GM21529 (cell line): ENCODE results near the gene IQCK.

Source experiments
- ATAC-seq: cut with Tn5 transposase; IDR thresholded peaks from one replicate; pipeline ENCODE4 v1.9.1; 2021; ENCODE audit not compliant: unreplicated experiment

IQCK gene

GRCh38 chr16:19879241-19879792, 161.2 kb downstream of the IQCK start:
- ATAC-seq: no peak

DNA sequence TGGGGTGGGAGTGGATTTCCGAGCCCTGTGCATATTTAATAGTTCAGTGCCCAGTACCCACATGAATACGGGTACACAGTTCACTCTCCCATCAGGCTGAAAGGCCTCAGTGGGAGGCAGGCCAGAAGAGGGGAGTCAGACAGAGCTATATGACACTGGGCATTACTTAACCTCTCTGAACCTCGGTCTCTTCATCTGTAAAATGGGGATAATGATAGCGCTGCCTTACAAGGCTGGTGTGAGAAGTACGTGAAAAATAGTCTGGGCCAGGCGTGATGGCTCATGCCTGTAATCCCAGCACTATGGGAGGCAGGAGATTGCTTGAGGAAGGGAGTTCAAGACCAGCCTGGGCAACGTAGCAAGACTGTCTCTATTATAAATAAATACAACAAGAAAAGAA, 163.0 kb downstream of the IQCK start:
- ATAC-seq: no peak

GRCh38 chr16:19881783-19882182, 163.7 kb downstream of the IQCK start:
- ATAC-seq: no peak

- ATAC-seq: no peak
Observed at GRCh38 chr16:19882186-19882585, 164.1 kb downstream of the IQCK start.

- no peak for ATAC-seq
Observed at GRCh38 chr16:19882646-19883045, 164.6 kb downstream of the IQCK start.

DNA sequence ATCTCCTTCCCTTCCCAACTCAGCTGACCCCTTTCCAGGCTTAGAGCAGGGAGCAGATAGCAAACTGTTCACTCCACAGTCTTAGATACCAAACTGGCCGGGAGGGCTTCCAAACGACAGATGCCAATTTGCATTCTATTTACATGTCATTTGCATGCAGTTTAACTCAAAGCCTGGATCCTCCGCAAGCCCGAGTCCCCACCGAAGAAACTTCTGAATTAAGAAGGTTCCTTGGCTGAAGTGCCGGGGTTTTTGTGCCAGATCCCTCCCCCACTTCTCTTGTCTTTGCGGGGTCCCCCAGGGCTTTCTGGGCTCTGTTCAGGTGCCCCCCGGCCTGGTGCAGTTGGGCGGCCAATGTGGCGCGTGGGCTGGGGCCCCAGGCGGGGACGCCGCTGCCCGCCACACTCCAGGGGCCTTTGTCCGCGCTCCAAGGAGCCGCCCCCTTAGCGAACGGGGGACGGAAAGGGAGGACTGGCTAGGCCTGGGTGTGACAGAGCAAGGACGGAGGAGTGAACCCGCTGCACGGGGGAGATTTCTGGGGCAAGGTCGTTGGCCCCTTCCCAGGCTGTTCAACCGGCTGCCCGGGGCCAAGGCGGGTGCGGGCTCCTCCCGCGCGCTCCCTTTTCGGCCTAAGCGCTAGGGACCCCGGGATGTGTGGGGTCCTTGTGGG, 165.4 kb downstream of the IQCK start:
- no peak for ATAC-seq

DNA sequence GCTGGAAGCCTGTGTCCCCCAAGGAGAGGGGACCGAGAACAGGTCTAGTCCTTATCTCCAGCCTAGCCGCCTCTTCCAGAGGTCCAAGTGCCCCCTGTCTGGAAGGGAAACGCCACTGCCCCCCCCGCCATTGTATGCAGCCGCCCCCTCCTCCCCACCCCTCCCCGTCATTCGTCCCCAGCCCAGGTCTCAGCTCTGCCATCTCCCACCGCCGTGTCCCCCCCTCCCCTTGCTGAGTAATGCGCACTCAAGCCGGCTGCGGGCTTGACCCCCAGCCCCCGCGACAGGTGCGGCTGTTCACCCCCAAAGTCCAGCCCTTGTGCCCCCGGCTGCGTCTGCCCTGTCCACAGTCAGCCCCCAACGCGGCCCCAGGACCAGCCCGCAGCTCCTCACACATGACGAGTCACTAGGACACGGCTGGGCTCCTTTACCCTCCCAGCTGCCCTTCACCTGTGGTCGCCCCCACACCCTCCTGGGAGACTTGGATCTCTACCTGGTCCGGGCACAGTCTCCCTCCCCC, 166.0 kb downstream of the IQCK start:
- ATAC-seq: no peak

DNA sequence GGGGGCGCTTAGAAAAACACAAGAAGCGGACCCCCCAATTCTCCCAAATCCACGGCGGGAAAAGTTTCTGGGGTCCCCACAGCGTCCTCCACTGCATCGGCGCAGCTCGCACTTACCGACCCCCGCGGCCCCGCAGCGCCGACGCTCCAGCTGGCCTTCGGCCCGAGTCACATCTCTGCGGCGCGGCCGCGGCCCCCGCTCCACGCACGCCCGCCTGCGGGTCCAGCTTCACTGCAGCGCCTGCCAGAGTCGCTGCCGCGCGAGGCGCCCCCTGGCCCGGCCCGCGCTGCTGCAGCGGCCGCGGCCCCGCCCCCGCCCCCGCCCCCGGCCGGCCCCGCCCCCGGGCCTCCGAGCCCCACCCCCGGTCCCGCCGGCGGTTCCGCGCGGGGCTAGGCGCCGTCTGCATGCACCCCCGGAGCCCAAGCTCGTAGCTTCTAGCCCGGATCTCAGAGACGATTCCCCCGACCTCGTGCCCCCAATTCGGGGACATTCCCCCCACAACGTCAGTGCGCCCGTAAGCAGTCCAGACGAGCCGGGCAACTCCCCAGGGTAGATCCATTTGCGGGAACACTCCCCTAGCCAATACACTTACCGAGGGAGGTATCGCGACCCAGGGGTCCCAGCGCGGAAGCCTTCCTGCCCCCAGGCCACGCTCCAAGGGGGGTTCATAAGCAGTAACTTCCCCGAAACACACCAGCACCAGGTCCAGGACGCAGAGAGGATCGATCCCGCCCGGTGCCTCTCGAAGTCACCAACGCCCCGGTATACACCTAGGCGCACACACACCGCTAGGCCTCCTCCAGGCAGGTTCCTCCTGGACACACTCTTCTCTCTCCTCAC, 166.8 kb downstream of the IQCK start, which contains the start of gene GPRC5B:
GPRC5B (minus strand) TSS at position 238 of the 840 bp plus-strand sequence. CDS start 12,003 bp downstream, outside the sequence.
- ATAC-seq: no peak

GRCh38 chr16:19885451-19886072, 167.5 kb downstream of the IQCK start:
- no peak for ATAC-seq

DNA sequence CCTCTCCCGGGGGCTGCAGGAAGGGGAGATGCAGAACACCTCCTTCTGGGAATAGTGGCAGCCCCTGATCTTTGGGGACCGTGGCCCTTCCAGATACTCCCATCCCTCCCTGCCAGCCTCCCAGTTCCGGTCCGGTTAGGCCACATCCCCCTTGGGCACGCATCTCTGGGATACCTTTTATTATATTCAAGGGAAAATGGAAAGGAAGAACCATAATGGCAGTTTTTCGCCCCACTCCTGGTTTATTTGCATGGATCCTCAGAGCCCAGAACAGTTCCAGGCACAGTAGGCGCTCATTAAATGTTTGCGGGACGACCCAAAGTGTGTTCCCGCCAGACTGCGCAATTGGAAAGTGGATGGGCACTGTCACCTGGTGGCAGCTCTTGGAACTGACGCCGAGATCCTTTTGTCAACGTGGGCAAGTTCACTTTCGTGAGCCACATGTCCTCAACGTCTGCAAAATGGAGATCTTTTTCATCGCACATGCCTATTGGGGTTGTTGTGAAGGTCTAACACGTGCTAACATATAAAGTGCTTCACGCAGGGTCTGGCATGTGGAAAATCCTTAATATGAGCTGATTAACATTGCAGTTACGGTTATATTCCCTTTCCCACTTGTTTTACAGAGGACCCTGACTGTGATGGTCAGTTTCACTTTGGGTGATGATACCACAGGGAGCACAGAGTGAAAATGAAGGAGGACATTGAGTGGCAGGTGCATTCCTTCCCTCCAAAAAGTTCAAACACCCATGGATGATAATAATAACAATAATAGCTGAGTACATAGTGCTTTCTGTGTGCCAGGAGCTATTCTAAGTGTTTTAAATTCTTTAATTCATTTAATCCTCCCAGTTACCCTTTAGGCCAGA, 168.2 kb downstream of the IQCK start:
- no peak for ATAC-seq

DNA sequence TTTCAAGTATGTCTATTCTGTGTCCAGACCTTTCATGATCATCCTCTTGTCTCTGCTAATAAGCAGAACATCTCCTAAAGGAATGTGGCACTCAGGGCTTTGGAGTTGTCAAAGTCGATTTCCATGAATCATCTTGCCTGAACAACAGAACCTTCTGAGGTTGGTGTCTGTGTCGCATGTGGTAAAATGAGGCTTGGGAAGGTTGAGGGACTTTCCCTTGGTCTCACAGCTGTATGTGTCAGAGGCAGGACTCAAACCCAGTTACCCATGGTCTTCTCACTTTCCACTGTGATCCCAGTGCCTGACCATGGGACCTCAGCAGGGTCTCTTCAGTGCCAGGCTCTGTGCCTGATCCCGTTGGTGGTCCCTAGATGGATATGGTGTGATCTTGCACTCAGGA, 170.8 kb downstream of the IQCK start:
- ATAC-seq: no peak

DNA sequence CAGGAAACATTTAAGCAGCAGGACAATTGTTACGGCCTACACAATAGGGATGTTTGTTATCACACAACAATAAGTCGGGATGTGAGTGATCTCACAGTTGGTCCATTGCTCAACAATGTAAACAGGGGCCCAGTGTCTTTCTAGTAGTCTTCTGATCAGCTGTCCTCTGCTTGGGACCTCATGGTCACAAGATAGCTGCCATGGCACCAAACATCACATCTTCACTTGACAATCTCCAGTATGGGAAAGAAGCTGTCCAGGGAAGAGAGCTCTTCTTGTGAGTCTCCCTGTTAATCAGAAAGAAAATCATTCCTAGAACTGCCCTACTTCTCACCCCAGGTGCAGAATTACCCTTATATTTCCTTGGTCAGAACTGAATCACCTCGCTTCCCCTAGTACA, 172.8 kb downstream of the IQCK start:
- no peak for ATAC-seq

DNA sequence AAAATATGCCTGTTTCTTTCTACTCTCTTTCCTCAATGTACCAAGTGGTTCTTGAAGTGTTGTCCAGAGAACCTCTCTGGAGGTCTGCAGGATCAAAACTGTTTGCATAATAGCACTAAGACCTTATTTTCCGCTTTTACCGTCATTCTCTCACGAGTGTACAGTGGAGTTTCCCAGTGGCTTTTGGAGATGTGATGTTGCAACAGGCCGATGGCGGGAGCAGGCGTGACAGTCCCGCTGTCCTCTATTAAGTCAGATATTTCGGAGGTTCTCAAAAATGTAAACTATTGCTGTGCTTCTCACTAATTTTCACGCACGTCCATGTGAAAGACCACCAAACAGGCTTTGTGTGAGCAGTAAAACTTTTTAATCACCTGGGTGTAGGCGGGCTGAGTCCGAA, 174.8 kb downstream of the IQCK start:
- no peak for ATAC-seq

DNA sequence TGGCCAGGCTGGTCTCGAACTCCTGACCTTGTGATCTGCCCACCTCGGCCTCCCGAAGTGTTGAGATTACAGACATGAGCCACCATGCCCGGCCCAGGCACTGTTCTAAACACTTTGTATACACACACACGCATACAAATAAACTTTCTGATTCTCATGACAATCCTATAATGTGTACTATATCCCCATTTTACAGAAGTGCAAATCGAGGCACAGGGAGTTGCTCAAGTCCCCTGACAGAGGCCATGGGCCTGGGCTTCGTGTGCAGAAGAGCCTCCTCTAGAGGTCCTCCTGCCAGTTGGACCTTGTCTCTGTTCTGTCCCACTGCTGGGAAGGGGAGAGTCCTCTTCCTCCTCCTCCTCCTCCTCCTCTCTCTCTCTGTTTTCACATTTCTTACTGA, 176.5 kb downstream of the IQCK start:
- no peak for ATAC-seq

DNA sequence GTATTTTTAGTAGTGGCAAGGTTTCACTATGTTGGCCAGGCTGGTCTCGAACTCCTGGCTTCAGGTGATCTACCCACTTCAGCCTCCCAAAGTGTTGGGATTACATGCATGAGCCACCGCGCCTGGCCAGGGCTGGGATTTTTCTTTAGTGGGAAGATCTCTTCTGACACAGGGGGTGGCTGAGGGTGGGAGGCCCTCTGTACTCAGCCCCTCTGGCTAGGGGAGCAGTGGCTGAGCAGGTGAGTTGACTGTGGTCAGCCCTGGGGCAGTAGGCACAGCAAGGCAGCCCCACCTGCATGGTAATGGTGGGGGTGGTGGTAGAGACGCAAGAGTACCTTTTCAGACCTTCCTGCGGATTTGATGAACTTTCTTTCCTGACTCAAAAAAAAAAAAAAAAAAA, 178.9 kb downstream of the IQCK start:
- ATAC-seq: no peak

- ATAC-seq: no peak
Observed at GRCh38 chr16:19898166-19898565, 180.1 kb downstream of the IQCK start.

- no peak for ATAC-seq
Observed at GRCh38 chr16:19898924-19899604, 181.0 kb downstream of the IQCK start.

- no peak for ATAC-seq
Observed at GRCh38 chr16:19899605-19899955, 181.5 kb downstream of the IQCK start.

DNA sequence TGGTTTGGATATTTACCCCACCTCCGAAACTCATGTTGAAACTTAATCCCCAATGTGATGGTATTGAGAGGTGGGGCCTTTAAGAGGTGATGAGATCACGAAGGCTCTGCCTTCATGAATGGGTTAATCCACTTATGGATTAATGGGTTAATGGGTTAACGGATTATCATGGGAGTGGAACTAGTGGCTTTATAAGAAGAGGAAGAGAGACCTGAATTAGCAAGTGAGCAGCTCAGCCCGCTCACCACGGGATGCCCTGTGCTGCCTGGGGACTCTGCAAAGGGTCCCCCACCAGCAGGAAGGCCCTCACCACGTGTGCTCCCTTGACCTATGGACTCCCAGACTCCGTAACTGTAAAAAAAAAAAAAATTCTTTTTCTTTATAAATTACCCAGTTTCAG, 183.1 kb downstream of the IQCK start:
- no peak for ATAC-seq
